HEK293 (cell line): ENCODE results near the gene NANOGP8.

ENCODE experiments used
- CTCF ChIA-PET: fragments of 350-600 bp; formaldehyde crosslinking; extraction: SDS; loops from one replicate; lab custom pipeline; 2021; ENCODE audit warnings: antibody characterized with exemption; lab: Yijun Ruan, JAX
- POLR2A ChIA-PET: fragments of 300-600 bp; formaldehyde crosslinking; extraction: SDS; loops from one replicate; lab custom pipeline; 2020; ENCODE audit warnings: antibody characterized with exemption, inconsistent platforms; lab: Yijun Ruan, JAX
- H3K27ac ChIP-seq: fragments of 200-500 bp; sonication (Bioruptor generic); 2 replicates; pipeline ENCODE4 v1.5.1; 2014; ENCODE audit warnings: low read depth, low read length, control low read depth, inconsistent platforms; ENCODE audit errors: extremely low read depth
- H3K36me3 ChIP-seq, 2 experiments: fragments of 200-500 bp in 1 of 2; sonication (Bioruptor generic) in 1 of 2; 1 replicate in 1 of 2; 2 replicates in 1 of 2; pipeline ENCODE4 v1.5.1; 2014 to 2017; ENCODE audit warnings: inconsistent platforms in 2 of 2, low read length in 2 of 2; ENCODE audit not compliant: control insufficient read depth in 2 of 2, insufficient read depth in 1 of 2
- H3K4me1 ChIP-seq: fragments of 200-500 bp; sonication (Bioruptor generic); 2 replicates; pipeline ENCODE4 v1.5.1; 2014; ENCODE audit warnings: mild to moderate bottlenecking, low read length, inconsistent platforms; ENCODE audit not compliant: control insufficient read depth, insufficient read depth
- H3K4me3 ChIP-seq: 2 replicates; pipeline ENCODE4 v1.5.1; 2011; ENCODE audit warnings: low read depth, mild to moderate bottlenecking, control low read depth, low read length, moderate library complexity
- H3K9me3 ChIP-seq: fragments of 200-500 bp; sonication (Bioruptor generic); 2 replicates; pipeline ENCODE4 v1.5.1; 2014; ENCODE audit warnings: low read depth, low read length, inconsistent platforms; ENCODE audit not compliant: control insufficient read depth, insufficient read depth
- CTCF ChIP-seq: fragments of 450-650 bp; formaldehyde crosslinking; IDR thresholded peaks from 2 replicates; pipeline ENCODE4 v1.5.1; 2016; ENCODE audit warnings: missing biosample characterization, missing genetic modification characterization
- MEIS1 ChIP-seq: sonication (generic); formaldehyde crosslinking; IDR thresholded peaks from 2 replicates; pipeline ENCODE4 v1.8.1; 2022; ENCODE audit warnings: missing genetic modification reagents, mild to moderate bottlenecking, borderline replicate concordance
- MZF1 ChIP-seq: fragments of 450-650 bp; formaldehyde crosslinking; IDR thresholded peaks from 2 replicates; pipeline ENCODE4 v1.5.1; 2017; ENCODE audit warnings: missing biosample characterization, missing genetic modification characterization, borderline replicate concordance
- OVOL3 ChIP-seq: fragments of 450-650 bp; formaldehyde crosslinking; IDR thresholded peaks from 2 replicates; pipeline ENCODE4 v1.5.1; 2016; ENCODE audit warnings: missing biosample characterization, missing genetic modification characterization
- PRDM4 ChIP-seq: fragments of 450-650 bp; formaldehyde crosslinking; IDR thresholded peaks from 2 replicates; pipeline ENCODE4 v1.5.1; 2017; ENCODE audit warnings: missing biosample characterization, missing genetic modification characterization
- REPIN1 ChIP-seq: fragments of 450-650 bp; formaldehyde crosslinking; IDR thresholded peaks from 2 replicates; pipeline ENCODE4 v1.5.1; 2017; ENCODE audit warnings: missing biosample characterization, missing genetic modification characterization, low read depth
- TRIM28 ChIP-seq: IDR thresholded peaks from 2 replicates; pipeline ENCODE4 v1.6.1; 2011; ENCODE audit warnings: low read length, control low read depth, borderline replicate concordance
- ZBTB20 ChIP-seq: fragments of 450-650 bp; formaldehyde crosslinking; IDR thresholded peaks from 2 replicates; pipeline ENCODE4 v1.5.1; 2016; ENCODE audit warnings: missing biosample characterization, missing genetic modification characterization
- ZBTB48 ChIP-seq: fragments of 450-650 bp; formaldehyde crosslinking; IDR thresholded peaks from 2 replicates; pipeline ENCODE4 v1.5.1; 2016; ENCODE audit warnings: missing biosample characterization, missing genetic modification characterization
- ZBTB8A ChIP-seq: fragments of 450-650 bp; formaldehyde crosslinking; IDR thresholded peaks from 2 replicates; pipeline ENCODE4 v1.5.1; 2016; ENCODE audit warnings: missing biosample characterization, missing genetic modification characterization
- ZFP41 ChIP-seq: fragments of 450-650 bp; formaldehyde crosslinking; IDR thresholded peaks from 2 replicates; pipeline ENCODE4 v1.5.1; 2016; ENCODE audit warnings: missing biosample characterization, missing genetic modification characterization, borderline replicate concordance
- ZNF133 ChIP-seq: fragments of 450-650 bp; formaldehyde crosslinking; IDR thresholded peaks from 2 replicates; pipeline ENCODE4 v1.5.1; 2016; ENCODE audit warnings: missing biosample characterization, missing genetic modification characterization
- ZNF366 ChIP-seq: fragments of 450-650 bp; formaldehyde crosslinking; conservative IDR thresholded peaks from 2 replicates; pipeline ENCODE4 v1.5.1; 2016; ENCODE audit warnings: missing biosample characterization, missing genetic modification characterization
- ZNF423 ChIP-seq: fragments of 450-650 bp; formaldehyde crosslinking; IDR thresholded peaks from 2 replicates; pipeline ENCODE4 v1.5.1; 2016; ENCODE audit warnings: missing biosample characterization, missing genetic modification characterization
- ZNF433 ChIP-seq: fragments of 450-650 bp; formaldehyde crosslinking; IDR thresholded peaks from 2 replicates; pipeline ENCODE4 v1.5.1; 2016; ENCODE audit warnings: missing biosample characterization, missing genetic modification characterization, low read depth
- ZNF560 ChIP-seq: fragments of 450-650 bp; formaldehyde crosslinking; IDR thresholded peaks from 2 replicates; pipeline ENCODE4 v1.5.1; 2017; ENCODE audit warnings: missing biosample characterization, missing genetic modification characterization, borderline replicate concordance
- ZNF561 ChIP-seq: fragments of 450-650 bp; IDR thresholded peaks from 2 replicates; pipeline ENCODE4 v1.5.1; 2018; ENCODE audit warnings: missing biosample characterization, missing genetic modification characterization, borderline replicate concordance
- ZNF580 ChIP-seq: fragments of 450-650 bp; formaldehyde crosslinking; IDR thresholded peaks from 2 replicates; pipeline ENCODE4 v1.5.1; 2016; ENCODE audit warnings: missing biosample characterization, missing genetic modification characterization
- ZNF596 ChIP-seq: fragments of 450-650 bp; IDR thresholded peaks from 2 replicates; pipeline ENCODE4 v1.5.0; 2018; ENCODE audit warnings: missing biosample characterization, mild to moderate bottlenecking, missing genetic modification characterization, moderate library complexity
- ZNF600 ChIP-seq: fragments of 450-650 bp; formaldehyde crosslinking; IDR thresholded peaks from 2 replicates; pipeline ENCODE4 v1.5.1; 2016; ENCODE audit warnings: missing biosample characterization, missing genetic modification characterization
- ZNF610 ChIP-seq: fragments of 450-650 bp; formaldehyde crosslinking; IDR thresholded peaks from 2 replicates; pipeline ENCODE4 v1.5.1; 2016; ENCODE audit warnings: missing biosample characterization, missing genetic modification characterization, borderline replicate concordance
- ZNF654 ChIP-seq: fragments of 450-650 bp; formaldehyde crosslinking; IDR thresholded peaks from 2 replicates; pipeline ENCODE4 v1.5.1; 2016; ENCODE audit warnings: low read depth, missing biosample characterization, missing genetic modification characterization
- ZNF776 ChIP-seq: fragments of 450-650 bp; formaldehyde crosslinking; IDR thresholded peaks from 2 replicates; pipeline ENCODE4 v1.5.0; 2017; ENCODE audit warnings: missing biosample characterization, missing genetic modification characterization, borderline replicate concordance
- ZNF830 ChIP-seq: fragments of 450-650 bp; IDR thresholded peaks from 2 replicates; pipeline ENCODE4 v1.5.0; 2018; ENCODE audit warnings: missing biosample characterization, missing genetic modification characterization, low read depth, mild to moderate bottlenecking, moderate library complexity
- ZNF843 ChIP-seq: fragments of 450-650 bp; formaldehyde crosslinking; IDR thresholded peaks from 2 replicates; pipeline ENCODE4 v1.5.1; 2016; ENCODE audit warnings: missing biosample characterization, missing genetic modification characterization
- TF ChIP-seq, protein P1 (sequence below): fragments of 450-650 bp; formaldehyde crosslinking; IDR thresholded peaks from 2 replicates; pipeline ENCODE4 v1.5.1; 2017; ENCODE audit warnings: missing biosample characterization, missing genetic modification characterization
- TF ChIP-seq, protein P2 (sequence below): fragments of 450-650 bp; formaldehyde crosslinking; conservative IDR thresholded peaks from 2 replicates; pipeline ENCODE4 v1.5.1; 2016; ENCODE audit warnings: low read depth, missing biosample characterization, missing genetic modification characterization
- TF ChIP-seq, protein P3 (sequence below): fragments of 450-650 bp; formaldehyde crosslinking; IDR thresholded peaks from 2 replicates; pipeline ENCODE4 v1.5.1; 2016; ENCODE audit warnings: missing biosample characterization, missing genetic modification characterization

NANOGP8 gene

DNA sequence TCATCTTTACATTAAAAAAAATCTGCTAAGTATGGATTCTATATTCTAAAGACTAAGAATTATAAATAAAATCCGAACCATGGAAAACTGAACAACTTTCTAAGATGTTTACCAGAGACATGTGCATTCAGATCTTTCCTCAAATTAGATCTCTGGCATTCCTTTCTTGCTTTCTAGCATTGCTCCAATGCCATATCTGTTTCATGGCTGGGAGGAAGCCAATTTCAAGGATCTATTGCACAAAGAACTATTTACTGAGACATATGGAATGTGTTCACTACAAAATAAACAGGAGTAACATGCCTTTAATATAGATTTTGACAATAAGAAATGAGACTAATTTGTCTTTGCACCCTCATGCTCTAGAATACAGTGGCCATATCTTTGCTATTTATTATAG is 45.1 kb upstream of the NANOGP8 start:
- CTCF ChIA-PET = no interaction called here
- Histone ChIP-seq H3K27ac (no peak overlapping the region), H3K4me3 (no peak overlapping the region), H3K4me1 (0 out of 2 replicates have a peak, but pooled peaks cover 2% of the 10 kb centered on the region), H3K36me3 (no peaks in the 10 kb centered on the region), H3K9me3 (no peaks in the 10 kb centered on the region)
- POLR2A ChIA-PET = no interaction called here
- TF ChIP-seq OVOL3 (no peak), ZNF580 (tag by site-specific recombination) (no peak), CTCF (tag by site-specific recombination) (no peak), TRIM28 (no peak), ZBTB8A (no peak), ZNF366 (tag by site-specific recombination) (no peak), ZNF560 (tag by site-specific recombination) (no peak), ZNF133 (tag by site-specific recombination) (no peak), ZBTB48 (tag by site-specific recombination) (no peak), ZNF561 (tag by site-specific recombination) (no peak), ZNF433 (tag by site-specific recombination) (no peak), ZNF843 (tag by site-specific recombination) (no peak), ZNF596 (no peak), REPIN1 (no peak)
- TF ChIP-seq, protein P1, sequence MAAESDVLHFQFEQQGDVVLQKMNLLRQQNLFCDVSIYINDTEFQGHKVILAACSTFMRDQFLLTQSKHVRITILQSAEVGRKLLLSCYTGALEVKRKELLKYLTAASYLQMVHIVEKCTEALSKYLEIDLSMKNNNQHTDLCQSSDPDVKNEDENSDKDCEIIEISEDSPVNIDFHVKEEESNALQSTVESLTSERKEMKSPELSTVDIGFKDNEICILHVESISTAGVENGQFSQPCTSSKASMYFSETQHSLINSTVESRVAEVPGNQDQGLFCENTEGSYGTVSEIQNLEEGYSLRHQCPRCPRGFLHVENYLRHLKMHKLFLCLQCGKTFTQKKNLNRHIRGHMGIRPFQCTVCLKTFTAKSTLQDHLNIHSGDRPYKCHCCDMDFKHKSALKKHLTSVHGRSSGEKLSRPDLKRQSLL (tag by site-specific recombination) = no peak
- TF ChIP-seq, protein P2, sequence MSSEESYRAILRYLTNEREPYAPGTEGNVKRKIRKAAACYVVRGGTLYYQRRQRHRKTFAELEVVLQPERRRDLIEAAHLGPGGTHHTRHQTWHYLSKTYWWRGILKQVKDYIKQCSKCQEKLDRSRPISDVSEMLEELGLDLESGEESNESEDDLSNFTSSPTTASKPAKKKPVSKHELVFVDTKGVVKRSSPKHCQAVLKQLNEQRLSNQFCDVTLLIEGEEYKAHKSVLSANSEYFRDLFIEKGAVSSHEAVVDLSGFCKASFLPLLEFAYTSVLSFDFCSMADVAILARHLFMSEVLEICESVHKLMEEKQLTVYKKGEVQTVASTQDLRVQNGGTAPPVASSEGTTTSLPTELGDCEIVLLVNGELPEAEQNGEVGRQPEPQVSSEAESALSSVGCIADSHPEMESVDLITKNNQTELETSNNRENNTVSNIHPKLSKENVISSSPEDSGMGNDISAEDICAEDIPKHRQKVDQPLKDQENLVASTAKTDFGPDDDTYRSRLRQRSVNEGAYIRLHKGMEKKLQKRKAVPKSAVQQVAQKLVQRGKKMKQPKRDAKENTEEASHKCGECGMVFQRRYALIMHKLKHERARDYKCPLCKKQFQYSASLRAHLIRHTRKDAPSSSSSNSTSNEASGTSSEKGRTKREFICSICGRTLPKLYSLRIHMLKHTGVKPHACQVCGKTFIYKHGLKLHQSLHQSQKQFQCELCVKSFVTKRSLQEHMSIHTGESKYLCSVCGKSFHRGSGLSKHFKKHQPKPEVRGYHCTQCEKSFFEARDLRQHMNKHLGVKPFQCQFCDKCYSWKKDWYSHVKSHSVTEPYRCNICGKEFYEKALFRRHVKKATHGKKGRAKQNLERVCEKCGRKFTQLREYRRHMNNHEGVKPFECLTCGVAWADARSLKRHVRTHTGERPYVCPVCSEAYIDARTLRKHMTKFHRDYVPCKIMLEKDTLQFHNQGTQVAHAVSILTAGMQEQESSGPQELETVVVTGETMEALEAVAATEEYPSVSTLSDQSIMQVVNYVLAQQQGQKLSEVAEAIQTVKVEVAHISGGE = no peak

- H3K9me3 ChIP-seq = no peaks in the 10 kb centered on the region
- no peak overlapping the region for H3K4me3 ChIP-seq
- POLR2A ChIA-PET = no interaction called here
- H3K36me3 ChIP-seq = no peaks in the 10 kb centered on the region
- CTCF ChIA-PET = no interaction called here
- no peak overlapping the region for H3K27ac ChIP-seq
- H3K4me1 ChIP-seq = 0 out of 2 replicates have a peak, but pooled peaks cover 2% of the 10 kb centered on the region
- no peak for TF ChIP-seq ZNF830 (tag by site-specific recombination)
- no peak for TF ChIP-seq MEIS1 (CRISPR knock-in tag)
- no peak for TF ChIP-seq ZFP41
- TF ChIP-seq ZNF610 (tag by site-specific recombination) = no peak
- TF ChIP-seq PRDM4 (tag by site-specific recombination) = no peak
- no peak for TF ChIP-seq ZNF654 (tag by site-specific recombination)
- TF ChIP-seq ZNF776 (tag by site-specific recombination) = no peak
- TF ChIP-seq ZNF600 = no peak
- TF ChIP-seq, protein P3, sequence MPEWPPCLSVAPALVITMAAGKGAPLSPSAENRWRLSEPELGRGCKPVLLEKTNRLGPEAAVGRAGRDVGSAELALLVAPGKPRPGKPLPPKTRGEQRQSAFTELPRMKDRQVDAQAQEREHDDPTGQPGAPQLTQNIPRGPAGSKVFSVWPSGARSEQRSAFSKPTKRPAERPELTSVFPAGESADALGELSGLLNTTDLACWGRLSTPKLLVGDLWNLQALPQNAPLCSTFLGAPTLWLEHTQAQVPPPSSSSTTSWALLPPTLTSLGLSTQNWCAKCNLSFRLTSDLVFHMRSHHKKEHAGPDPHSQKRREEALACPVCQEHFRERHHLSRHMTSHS (tag by site-specific recombination) = no peak
- no peak for TF ChIP-seq MZF1 (tag by site-specific recombination)
- no peak for TF ChIP-seq ZBTB20
- no peak for TF ChIP-seq ZNF423 (tag by site-specific recombination)
Observed at GRCh38 chr15:35129361-35129760, 44.3 kb upstream of the NANOGP8 start.
